ENCODE data around the gene CHAF1B.

CHAF1B gene

DNA sequence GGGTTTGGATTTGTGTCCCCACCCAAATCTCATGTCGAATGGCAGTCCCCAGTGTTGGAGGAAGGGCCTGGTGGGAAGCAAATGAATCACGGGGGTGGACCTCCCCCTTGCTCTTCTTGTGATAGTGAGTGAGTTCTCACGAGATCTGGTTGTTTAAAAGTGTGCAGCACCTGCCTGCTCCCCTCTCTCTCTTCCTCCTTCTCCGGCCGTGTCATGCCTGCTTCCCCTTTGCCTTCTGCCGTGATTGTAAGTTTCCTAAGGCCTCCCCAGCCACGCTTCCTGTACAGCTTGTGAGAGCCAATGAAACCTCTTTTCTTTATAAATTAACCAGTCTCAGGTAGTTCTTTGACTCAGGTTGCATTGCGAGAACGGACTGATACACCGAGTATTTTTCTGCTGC is 78.8 kb downstream of the CHAF1B start:
- no peak for DNase-seq (ENCODE audit: low read depth)

DNA sequence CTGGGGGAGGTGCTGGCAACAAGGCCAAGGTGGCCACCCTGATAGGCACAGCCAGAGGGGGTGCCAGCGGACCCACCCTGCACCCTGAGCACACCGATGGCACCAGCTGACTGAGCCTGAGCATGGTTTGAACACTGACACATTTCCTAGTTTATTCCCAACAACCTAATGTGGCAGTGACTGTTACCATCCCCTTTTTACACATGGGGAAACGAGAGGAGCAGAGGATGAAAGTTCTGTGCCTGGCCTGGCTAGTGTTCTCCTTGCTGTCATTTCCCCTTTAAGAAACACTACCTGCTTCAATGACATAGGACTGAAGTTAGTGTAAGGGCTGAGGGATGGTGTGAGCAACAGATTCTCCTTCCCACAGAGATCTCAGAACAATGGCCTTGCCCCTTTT is 79.4 kb downstream of the CHAF1B start:
- no peak for DNase-seq (ENCODE audit: low read depth)

DNA sequence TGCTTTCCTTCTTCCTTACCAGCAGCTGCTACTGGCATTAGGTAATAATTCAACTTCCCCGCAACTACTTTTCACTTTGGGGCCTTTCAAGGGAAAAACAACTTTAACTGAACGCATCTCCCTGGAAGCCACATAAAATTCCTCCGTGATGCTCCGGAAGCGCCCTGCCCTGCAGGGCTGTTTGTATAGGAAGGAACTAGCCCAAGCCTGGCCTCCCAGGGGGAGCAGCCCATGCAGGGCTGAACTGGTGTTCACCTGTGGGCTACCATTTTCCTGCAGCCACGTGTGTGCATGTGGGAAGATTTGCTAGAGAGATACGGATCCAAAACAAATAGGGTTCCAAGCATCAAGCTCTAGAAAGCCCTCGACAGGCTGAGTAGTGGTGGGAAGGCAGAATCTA is 80.3 kb downstream of the CHAF1B start:
- no peak for DNase-seq (ENCODE audit: low read depth)

DNA sequence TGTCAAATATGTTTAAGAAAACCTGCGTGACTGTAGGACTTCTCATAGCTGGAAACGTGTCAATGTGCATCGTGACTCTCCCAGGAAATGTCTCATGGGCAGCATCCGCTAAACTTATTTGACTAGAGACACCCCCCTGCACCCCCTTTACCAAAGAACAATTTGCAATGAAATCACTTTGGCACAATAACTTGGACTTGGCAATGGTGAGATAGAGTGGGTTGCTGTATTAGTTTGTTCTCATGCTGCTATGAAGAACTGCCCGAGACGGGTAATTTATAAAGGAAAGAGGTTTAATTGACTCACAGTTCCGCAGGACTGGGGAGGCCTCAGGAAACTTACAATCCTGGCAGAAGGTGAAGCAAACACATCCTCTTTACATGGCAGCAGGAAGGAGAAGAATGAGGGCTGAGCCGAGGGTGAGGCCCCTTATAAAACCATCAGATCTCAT is 80.9 kb downstream of the CHAF1B start:
- DNase-seq (ENCODE audit: low read depth): no peak

Measured in fibroblast of the conjunctiva (primary cell).